Adrenal gland (tissue), 5 donors: ENCODE results near the gene MAP2.

Experiments
- CTCF ChIP-seq, 6 experiments: fragments of 450-650 bp in 4 of 6; fragments of 200-600 bp in 2 of 6; sonication (generic) in 1 of 6; IDR thresholded peaks; 1 replicate in 5 of 6; 2 replicates in 1 of 6; pipeline versions ENCODE4 v1.5.1 to v1.8.0; 2016 to 2021; ENCODE audit warnings: antibody characterized with exemption in 6 of 6, mild to moderate bottlenecking in 2 of 6, moderate library complexity in 1 of 6
- POLR2A ChIP-seq, 2 donors: fragments of 450-650 bp; IDR thresholded peaks; one replicate each; pipeline ENCODE4 v1.6.1; 2017; ENCODE audit warnings: antibody characterized with exemption in 2 of 2, mild to moderate bottlenecking in 2 of 2, moderate library complexity in 1 of 2
- donor health status: DM: no; HTN: no; CAD: no.

DNA sequence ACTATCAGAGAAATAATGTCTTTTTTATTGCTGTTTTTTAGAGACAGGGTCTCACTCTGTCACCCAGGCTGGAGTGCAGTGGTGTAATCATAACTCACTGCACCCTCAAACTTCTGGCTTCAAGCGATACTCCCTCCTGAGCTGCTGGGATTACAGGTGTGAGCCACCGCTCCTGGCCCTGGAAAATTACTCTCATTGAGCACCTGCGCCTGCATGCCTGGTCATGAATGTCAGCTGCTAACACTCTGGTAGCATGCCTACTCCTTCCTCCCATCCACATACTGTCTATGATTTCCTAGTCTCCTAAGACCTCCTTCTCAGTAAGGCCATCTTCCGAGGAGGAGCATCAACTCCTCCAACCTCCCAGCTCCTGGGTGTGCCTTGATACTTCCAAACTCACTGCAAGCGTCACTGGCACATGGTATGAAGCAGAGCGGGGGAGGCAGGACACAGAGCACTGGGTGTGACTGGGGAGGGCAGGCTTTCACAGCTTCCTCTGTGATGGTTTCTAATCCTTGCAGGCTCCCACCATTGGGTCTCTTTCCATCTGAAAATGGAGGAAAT, 1.6 kb upstream of the MAP2 start:
- TF ChIP-seq CTCF (IDR thresholded peaks at IDR 0.05): no peak
- TF ChIP-seq POLR2A (IDR thresholded peaks at IDR 0.05): no peak
